Uterus (tissue), 4 donors: ENCODE data around the gene KLF16. TPM values are rescaled to one million over a fixed set of nuclear protein-coding genes. Genes with fewer than 3 reads are reported as not detected.

Source experiments
- DNase-seq, 2 donors: peaks; one replicate each; pipeline ENCODE4 v3.0.0-alpha.2; 2019 to 2020
- H3K27ac ChIP-seq, 2 donors: fragments of 200-600 bp; sonication (generic); 1 replicate in 1 of 2; 2 replicates in 1 of 2; pipeline ENCODE4 v1.5.1; 2016 to 2018
- H3K27me3 ChIP-seq, 2 donors: fragments of 200-600 bp; sonication (generic); one replicate each; pipeline ENCODE4 v1.5.1; 2018 to 2019; ENCODE audit warnings: control low read depth in 1 of 2
- H3K36me3 ChIP-seq, 2 donors: fragments of 200-600 bp; sonication (generic); one replicate each; pipeline ENCODE4 v1.5.1; 2019; ENCODE audit warnings: control low read depth in 1 of 2
- H3K4me1 ChIP-seq, 2 donors: fragments of 200-600 bp; sonication (generic); one replicate each; pipeline ENCODE4 v1.5.1; 2018 to 2019; ENCODE audit warnings: control low read depth in 1 of 2
- H3K4me3 ChIP-seq, 2 donors: fragments of 200-600 bp; sonication (generic); 1 replicate in 1 of 2; 2 replicates in 1 of 2; pipeline ENCODE4 v1.5.1; 2018 to 2019; ENCODE audit warnings: mild to moderate bottlenecking in 1 of 2
- H3K9me3 ChIP-seq, 2 donors: fragments of 200-600 bp; sonication (generic); one replicate each; pipeline ENCODE4 v1.5.1; 2019; ENCODE audit warnings: control low read depth in 1 of 2
- CTCF ChIP-seq, 4 experiments: fragments of 200-600 bp in 2 of 4; fragments of 450-650 bp in 2 of 4; sonication (generic) in 2 of 4; IDR thresholded peaks; one replicate each; pipeline ENCODE4 v1.5.1; 2016 to 2019; ENCODE audit warnings: antibody characterized with exemption in 4 of 4, mild to moderate bottlenecking in 2 of 4, moderate library complexity in 1 of 4
- POLR2A ChIP-seq, 2 donors: fragments of 450-650 bp; IDR thresholded peaks; one replicate each; pipeline ENCODE4 v1.6.1; 2016; ENCODE audit warnings: antibody characterized with exemption in 2 of 2, mild to moderate bottlenecking in 1 of 2, moderate library complexity in 1 of 2
- intact Hi-C: fragments of 100-400 bp; cut with DNase I; formaldehyde crosslinking; loops from one replicate; pipeline ENCODE4 v1.15.1; 2023; ENCODE audit warnings: low total_unique reads
- total RNA-seq, 4 donors: library from RNA; depleted of rRNA in 3 of 4; stranded (reverse); fragments of >200 nt in 3 of 4; gene quantifications; one replicate each; pipeline versions ENCODE4 v1.1.0 to v1.2.4, GENCODE V29; 2014 to 2023
- donor health status: DM: yes; HTN: yes; CAD: no.

Gene KLF16
- total RNA-seq, 4 donors from 2014 or later, result 0.26 to 17.7 (median 3.9) TPM; not detected in 1

GRCh38 chr19:1864480-1865171 lies 1.2 kb upstream of the KLF16 start:
- Histone ChIP-seq H3K27me3 (no peaks in the 10 kb centered on the region), H3K9me3 (no peaks in the 10 kb centered on the region), H3K36me3 (no peaks in the 10 kb centered on the region), H3K4me1 (peaks cover 0 to 23% of the 10 kb centered on the region in 2 donors), H3K4me3 (peak overlapping the region; percentile 64 to 68), H3K27ac (peak overlapping the region; percentile 83 to 84)
- DNase-seq, result peak in 1 of 2 donors; percentile 78
- TF ChIP-seq CTCF (IDR thresholded peaks at IDR 0.05) (peak; percentile 66 to 78 (median 72)), POLR2A (IDR thresholded peaks at IDR 0.05) (no peak)
- intact Hi-C loops, result no loop called here

GRCh38 chr19:1863638-1864479 lies 480 bp upstream of the KLF16 start:
- peak; percentile 80 to 88 for DNase-seq
- H3K9me3 ChIP-seq, result no peaks in the 10 kb centered on the region
- TF ChIP-seq POLR2A (IDR thresholded peaks at IDR 0.05), result no peak
- TF ChIP-seq CTCF (IDR thresholded peaks at IDR 0.05), result no peak
- H3K27ac ChIP-seq, result peak overlapping the region; percentile 83 to 84
- no peaks in the 10 kb centered on the region for H3K36me3 ChIP-seq
- no peaks in the 10 kb centered on the region for H3K27me3 ChIP-seq
- peaks cover 0 to 23% of the 10 kb centered on the region in 2 donors for H3K4me1 ChIP-seq
- intact Hi-C loops, result no loop called here
- H3K4me3 ChIP-seq, result peak overlapping the region; percentile 64 to 68

DNA sequence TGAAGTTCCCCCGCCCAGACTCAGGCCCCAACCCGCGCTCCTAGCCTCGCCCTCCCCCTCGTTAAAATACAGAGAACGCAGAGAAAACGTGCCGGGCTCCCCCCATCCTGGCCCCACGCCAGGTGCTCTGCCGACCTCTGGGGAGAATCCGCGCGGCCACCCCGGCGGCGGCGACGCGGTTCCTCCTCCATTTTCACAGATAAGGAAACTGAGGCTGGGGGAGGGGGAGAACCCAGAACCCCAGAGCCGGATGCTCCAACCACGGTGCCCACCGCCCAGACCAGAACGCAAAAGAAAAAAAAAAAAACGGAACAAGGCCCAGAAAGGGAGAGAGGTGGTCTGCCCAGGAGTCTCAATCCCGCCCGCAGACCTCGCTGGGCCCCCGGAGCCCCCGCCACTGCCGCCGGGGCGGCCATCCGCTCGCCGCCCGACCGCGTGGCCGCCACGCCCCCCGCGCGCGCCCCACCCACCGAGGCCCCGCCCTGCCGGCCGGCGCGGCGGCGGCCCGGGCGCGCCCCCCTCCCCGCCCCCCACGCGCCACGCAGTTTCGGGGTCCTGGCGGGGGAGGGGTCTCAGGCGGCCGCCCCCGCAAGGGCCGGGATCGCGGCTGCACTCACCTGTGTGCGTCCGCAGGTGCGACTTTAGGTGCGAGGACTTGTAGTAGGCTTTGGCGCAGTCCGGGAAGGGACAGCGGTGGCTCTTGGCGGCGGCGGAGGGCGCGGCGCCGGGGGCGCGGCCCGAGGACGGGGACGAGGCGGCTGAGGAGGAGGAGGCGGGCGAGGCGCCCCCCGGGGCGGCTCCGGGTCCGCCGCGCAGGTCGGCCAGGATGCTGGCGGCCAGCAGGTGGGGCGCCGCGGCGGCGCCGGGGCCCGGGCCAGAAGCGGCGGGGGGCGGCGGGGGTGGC lies 703 bp downstream of the KLF16 start:
- H3K4me1 ChIP-seq, result peaks cover 0 to 23% of the 10 kb centered on the region in 2 donors
- no peak for DNase-seq
- intact Hi-C loops, result no loop called here

GRCh38 chr19:1862068-1862423 lies 1.3 kb downstream of the KLF16 start:
- Histone ChIP-seq H3K9me3 (no peaks in the 10 kb centered on the region), H3K27ac (peak overlapping the region; percentile 27 to 83), H3K4me3 (peak overlapping the region; percentile 50 to 68), H3K36me3 (no peaks in the 10 kb centered on the region), H3K27me3 (no peaks in the 10 kb centered on the region), H3K4me1 (peaks cover 0 to 30% of the 10 kb centered on the region in 2 donors)
- intact Hi-C loops, result no loop called here
- no peak for DNase-seq
- TF ChIP-seq CTCF (IDR thresholded peaks at IDR 0.05), result no peak
- TF ChIP-seq POLR2A (IDR thresholded peaks at IDR 0.05), result no peak

More for the DNA sequence above, 703 bp downstream of the KLF16 start:
- TF ChIP-seq POLR2A (IDR thresholded peaks at IDR 0.05) (no peak), CTCF (IDR thresholded peaks at IDR 0.05) (no peak)
- Histone ChIP-seq H3K27ac (peak overlapping the region; percentile 27 to 83), H3K9me3 (no peaks in the 10 kb centered on the region), H3K27me3 (no peaks in the 10 kb centered on the region), H3K36me3 (no peaks in the 10 kb centered on the region), H3K4me3 (peak overlapping the region; percentile 50 to 68)
